ENCODE measurements around the gene AMOT.

GRCh38 chrX:112736310-112736709 lies 104.3 kb downstream of the AMOT start:
- TF ChIP-seq EP300 (IDR thresholded peaks at IDR 0.05) (no peak), POLR2A (IDR thresholded peaks at IDR 0.05) (no peak), POLR2AphosphoS5 (IDR thresholded peaks at IDR 0.05) (no peak)
- TF ChIP-seq, protein P1, sequence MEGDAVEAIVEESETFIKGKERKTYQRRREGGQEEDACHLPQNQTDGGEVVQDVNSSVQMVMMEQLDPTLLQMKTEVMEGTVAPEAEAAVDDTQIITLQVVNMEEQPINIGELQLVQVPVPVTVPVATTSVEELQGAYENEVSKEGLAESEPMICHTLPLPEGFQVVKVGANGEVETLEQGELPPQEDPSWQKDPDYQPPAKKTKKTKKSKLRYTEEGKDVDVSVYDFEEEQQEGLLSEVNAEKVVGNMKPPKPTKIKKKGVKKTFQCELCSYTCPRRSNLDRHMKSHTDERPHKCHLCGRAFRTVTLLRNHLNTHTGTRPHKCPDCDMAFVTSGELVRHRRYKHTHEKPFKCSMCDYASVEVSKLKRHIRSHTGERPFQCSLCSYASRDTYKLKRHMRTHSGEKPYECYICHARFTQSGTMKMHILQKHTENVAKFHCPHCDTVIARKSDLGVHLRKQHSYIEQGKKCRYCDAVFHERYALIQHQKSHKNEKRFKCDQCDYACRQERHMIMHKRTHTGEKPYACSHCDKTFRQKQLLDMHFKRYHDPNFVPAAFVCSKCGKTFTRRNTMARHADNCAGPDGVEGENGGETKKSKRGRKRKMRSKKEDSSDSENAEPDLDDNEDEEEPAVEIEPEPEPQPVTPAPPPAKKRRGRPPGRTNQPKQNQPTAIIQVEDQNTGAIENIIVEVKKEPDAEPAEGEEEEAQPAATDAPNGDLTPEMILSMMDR (IDR thresholded peaks at IDR 0.05) = no peak
